ENCODE results near the gene DGKA.
"Not testable (repeated sequence)": the region's sequence is repeated elsewhere in the genome, so short reads cannot be mapped to it uniquely, and the experiment has no call there.

Gene DGKA

DNA sequence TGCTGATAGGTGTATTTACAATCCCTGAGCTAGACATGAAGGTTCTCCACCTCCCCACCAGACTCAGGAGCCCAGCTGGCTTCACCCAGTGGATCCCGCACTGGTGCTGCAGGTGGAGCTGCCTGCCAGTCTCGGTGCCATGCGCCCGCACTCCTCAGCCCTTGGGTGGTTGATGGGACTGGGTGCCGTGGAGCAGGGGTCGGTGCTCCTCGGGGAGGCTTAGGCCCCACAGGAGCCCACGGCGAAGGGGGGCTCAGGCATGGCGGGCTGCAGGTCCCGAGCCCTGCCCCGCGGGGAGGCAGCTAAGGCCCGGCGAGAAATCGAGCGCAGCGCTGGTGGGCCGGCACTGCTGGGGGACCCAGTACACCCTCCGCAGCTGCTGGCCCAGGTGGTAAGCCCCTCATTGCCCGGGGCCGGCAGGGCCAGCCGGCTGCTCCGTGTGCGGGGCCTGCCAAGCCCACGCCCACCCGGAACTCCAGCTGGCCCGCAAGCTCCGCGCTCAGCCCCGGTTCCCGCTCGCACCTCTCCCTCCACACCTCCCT is 69.1 kb downstream of the DGKA start:
- DNase-seq = not testable (repeated sequence)

DNA sequence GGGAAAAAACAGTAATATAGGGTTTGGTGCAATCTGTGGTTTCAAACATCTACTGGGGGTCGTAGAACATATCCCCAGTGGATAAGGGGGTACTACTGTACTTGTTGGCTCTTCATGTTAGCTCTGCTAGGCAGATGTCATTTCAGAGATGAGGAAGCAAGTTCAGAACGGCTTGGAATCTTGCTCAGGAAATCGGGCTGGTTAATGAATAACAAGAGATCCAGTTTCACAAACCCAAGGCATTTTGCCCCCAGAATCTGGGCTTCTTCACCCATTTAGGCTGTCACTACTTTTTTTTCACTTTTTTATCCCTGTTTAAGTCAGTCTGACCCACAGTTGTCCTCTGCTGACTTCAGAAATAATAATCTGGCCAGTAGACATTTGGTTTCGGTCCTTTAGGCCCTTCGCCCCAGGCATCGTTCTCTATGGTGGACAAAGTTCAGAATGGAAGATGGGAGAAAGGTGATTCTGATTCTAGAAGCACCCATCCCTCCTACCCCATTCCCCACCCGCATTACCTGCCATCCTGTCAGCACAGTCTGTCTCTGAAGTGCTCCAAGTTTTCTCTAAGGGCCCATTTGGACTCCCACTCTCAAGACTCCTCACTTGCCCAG is 70.6 kb downstream of the DGKA start:
- no peak for DNase-seq

GRCh38 chr12:56003376-56003775 is 72.4 kb downstream of the DGKA start:
- peak; percentile 52 for DNase-seq
